IMR-90 (cell line): ENCODE data around the gene TCFL5. TPM values are rescaled to one million over a fixed set of nuclear protein-coding genes. Genes with fewer than 3 reads are reported as not detected.

Source experiments
- ATAC-seq: fragments of 200-7000 bp; cut with Tn5 transposase; 2 replicates; pipeline ENCODE4 v1.9.1; 2020; ENCODE audit warnings: low read depth, mild to moderate bottlenecking, moderate library complexity
- BruUV-seq: library from RNA; stranded (reverse); fragments of 400-500 nt; replicated peaks from 2 replicates; lab custom pipeline; 2021; lab: Mats Ljungman, UMichigan
- CTCF ChIA-PET: fragments of 300-600 bp; formaldehyde crosslinking; extraction: SDS; loops from one replicate; lab custom pipeline; 2021; ENCODE audit warnings: antibody characterized with exemption; lab: Yijun Ruan, JAX
- POLR2A ChIA-PET: fragments of 300-600 bp; sonication (Branson Sonifier 250); formaldehyde crosslinking; loops from one replicate; lab custom pipeline; 2022; ENCODE audit warnings: antibody characterized with exemption; ENCODE audit not compliant: unreplicated experiment; lab: Charles Lee
- DNase-seq: peaks from one replicate; pipeline ENCODE4 v3.0.0; 2013
- H2AFZ ChIP-seq: replicated peaks from 2 replicates; pipeline ENCODE3; 2013; ENCODE audit warnings: low read length, mild to moderate bottlenecking; ENCODE audit not compliant: poor library complexity
- H2AK5ac ChIP-seq: 2 replicates; pipeline ENCODE4 v1.6.1; 2013; ENCODE audit warnings: low read depth, low read length, inconsistent platforms
- H2AK9ac ChIP-seq: replicated peaks from 2 replicates; pipeline ENCODE3; 2013; ENCODE audit warnings: mild to moderate bottlenecking, low read depth, low read length, moderate library complexity; ENCODE audit not compliant: poor library complexity
- H2BK120ac ChIP-seq: 2 replicates; pipeline ENCODE4 v1.6.1; 2013; ENCODE audit warnings: low read depth, low read length, inconsistent platforms
- H2BK15ac ChIP-seq: 3 replicates; pipeline ENCODE4 v1.6.1; 2013; ENCODE audit warnings: low read depth, low read length, inconsistent platforms
- H2BK20ac ChIP-seq: 2 replicates; pipeline ENCODE4 v1.6.1; 2013; ENCODE audit warnings: low read depth, mild to moderate bottlenecking, inconsistent platforms, low read length, moderate library complexity
- H2BK5ac ChIP-seq: 2 replicates; pipeline ENCODE4 v1.6.1; 2013; ENCODE audit warnings: mild to moderate bottlenecking, low read depth, low read length, inconsistent platforms; ENCODE audit not compliant: poor library complexity, severe bottlenecking
- H3K14ac ChIP-seq: replicated peaks from 2 replicates; pipeline ENCODE4 v1.6.1; 2013; ENCODE audit warnings: low read depth, low read length, inconsistent platforms
- H3K18ac ChIP-seq: 2 replicates; pipeline ENCODE4 v1.6.1; 2013; ENCODE audit warnings: low read depth, low read length, control low read depth
- H3K23ac ChIP-seq: 2 replicates; pipeline ENCODE4 v1.6.1; 2013; ENCODE audit warnings: low read depth, low read length, inconsistent platforms
- H3K27ac ChIP-seq: 2 replicates; pipeline ENCODE4 v1.5.1; 2013; ENCODE audit warnings: mild to moderate bottlenecking, control low read depth, low read length; ENCODE audit not compliant: insufficient read depth
- H3K27me3 ChIP-seq: 2 replicates; pipeline ENCODE4 v1.6.1; 2013; ENCODE audit warnings: low read length; ENCODE audit not compliant: control insufficient read depth, insufficient read depth
- H3K36me3 ChIP-seq: 2 replicates; pipeline ENCODE4 v1.6.1; 2013; ENCODE audit warnings: low read length, mixed read lengths; ENCODE audit not compliant: control insufficient read depth, insufficient read depth
- H3K4ac ChIP-seq: 2 replicates; pipeline ENCODE4 v1.6.1; 2013; ENCODE audit warnings: low read depth, low read length, inconsistent platforms
- H3K4me1 ChIP-seq: 2 replicates; pipeline ENCODE4 v1.6.1; 2013; ENCODE audit warnings: low read length, mixed read lengths; ENCODE audit not compliant: control insufficient read depth, insufficient read depth
- H3K4me2 ChIP-seq: 2 replicates; pipeline ENCODE4 v1.6.1; 2013; ENCODE audit warnings: low read depth, mild to moderate bottlenecking, control low read depth, low read length, moderate library complexity
- H3K4me3 ChIP-seq: 2 replicates; pipeline ENCODE4 v1.5.1; 2013; ENCODE audit warnings: low read depth, mild to moderate bottlenecking, control low read depth, low read length, moderate library complexity; ENCODE audit not compliant: insufficient read depth
- H3K56ac ChIP-seq: 2 replicates; pipeline ENCODE4 v1.6.1; 2013; ENCODE audit warnings: low read length, inconsistent platforms; ENCODE audit not compliant: insufficient read depth; ENCODE audit errors: extremely low read depth
- H3K79me1 ChIP-seq, 2 experiments: 2 replicates each; pipeline ENCODE4 v1.6.1; 2013; ENCODE audit warnings: low read length in 2 of 2, inconsistent platforms in 1 of 2, low read depth in 1 of 2
- H3K9ac ChIP-seq: 2 replicates; pipeline ENCODE4 v1.6.1; 2013; ENCODE audit warnings: low read depth, low read length, control low read depth
- H3K9me1 ChIP-seq: 2 replicates; pipeline ENCODE4 v1.6.1; 2013; ENCODE audit warnings: low read length, inconsistent platforms; ENCODE audit not compliant: insufficient read depth
- H3K9me3 ChIP-seq: 2 replicates; pipeline ENCODE4 v1.6.1; 2013; ENCODE audit warnings: low read length; ENCODE audit not compliant: control insufficient read depth, insufficient read depth
- H4K20me1 ChIP-seq: 2 replicates; pipeline ENCODE4 v1.6.1; 2013; ENCODE audit warnings: low read length, inconsistent platforms; ENCODE audit not compliant: insufficient read depth
- H4K5ac ChIP-seq: 2 replicates; pipeline ENCODE4 v1.6.1; 2013; ENCODE audit warnings: mild to moderate bottlenecking, low read depth, low read length, control low read depth
- H4K8ac ChIP-seq, 2 experiments: 2 replicates each; pipeline ENCODE4 v1.6.1; 2013; ENCODE audit warnings: low read depth in 2 of 2, low read length in 2 of 2, control low read depth in 1 of 2, inconsistent platforms in 1 of 2
- H4K91ac ChIP-seq: 2 replicates; pipeline ENCODE4 v1.6.1; 2013; ENCODE audit warnings: low read depth, low read length, inconsistent platforms; ENCODE audit not compliant: insufficient read depth
- BHLHE40 ChIP-seq: fragments of 150-350 bp; IDR thresholded peaks from 2 replicates; pipeline ENCODE4 v1.6.1; 2016; ENCODE audit warnings: mild to moderate bottlenecking, low read depth, low read length
- CHD1 ChIP-seq: IDR thresholded peaks from 2 replicates; pipeline ENCODE4 v1.6.1; 2012; ENCODE audit warnings: low read depth, low read length, improper control_type of control experiment
- CTCF ChIP-seq: conservative IDR thresholded peaks from 2 replicates; pipeline ENCODE4 v1.5.1; 2012; ENCODE audit warnings: mild to moderate bottlenecking, low read depth, low read length, improper control_type of control experiment
- ELK1 ChIP-seq: fragments of 150-350 bp; IDR thresholded peaks from 2 replicates; pipeline ENCODE4 v1.6.1; 2016; ENCODE audit warnings: low read depth, mild to moderate bottlenecking, low read length, moderate library complexity, borderline replicate concordance
- FOS ChIP-seq: fragments of 150-350 bp; IDR thresholded peaks from 2 replicates; pipeline ENCODE4 v1.6.1; 2016; ENCODE audit warnings: low read depth, low read length
- MAFK ChIP-seq: IDR thresholded peaks from 2 replicates; pipeline ENCODE4 v1.6.1; 2012; ENCODE audit warnings: low read depth, low read length, improper control_type of control experiment
- MXI1 ChIP-seq: IDR thresholded peaks from 2 replicates; pipeline ENCODE4 v1.6.1; 2012; ENCODE audit warnings: low read depth, mild to moderate bottlenecking, low read length, moderate library complexity, borderline replicate concordance
- RAD21 ChIP-seq: IDR thresholded peaks from 2 replicates; pipeline ENCODE4 v1.6.1; 2012; ENCODE audit warnings: low read length, improper control_type of control experiment
- RCOR1 ChIP-seq: IDR thresholded peaks from 2 replicates; pipeline ENCODE4 v1.6.1; 2012; ENCODE audit warnings: mild to moderate bottlenecking, low read length, improper control_type of control experiment; ENCODE audit not compliant: insufficient replicate concordance
- WGBS, 2 experiments: methylation state at CpG; one replicate each; pipeline versions ENCODE4 v1.1.5 to v1.1.7; 2013; ENCODE audit warnings: missing lambda C conversion rate in 2 of 2; ENCODE audit not compliant: insufficient read length in 1 of 2; ENCODE audit errors: extremely low coverage in 2 of 2; 5-methylcytosine and 5-hydroxymethylcytosine counted together
- dilution Hi-C: fragments of 300-500 bp; cut with HindIII; formaldehyde crosslinking; loops from one replicate; pipeline ENCODE4 v1.14.3; 2018; ENCODE audit warnings: low sequenced_read_pairs; ENCODE audit not compliant: unreplicated experiment
- in situ Hi-C: fragments of 300-500 bp; cut with MboI; formaldehyde crosslinking; loops from 3 replicates; pipeline ENCODE4 v1.14.3; 2019; ENCODE audit warnings: low sequenced_read_pairs, inconsistent platforms, mixed read lengths
- intact Hi-C: fragments of 100-400 bp; cut with micrococcal nuclease; formaldehyde crosslinking; loops from 2 replicates; pipeline ENCODE4 v1.10.0; 2022
- polyA plus RNA-seq, 3 experiments: library from polyadenylated mRNA; depleted of rRNA; stranded (reverse); fragments of >200 nt; gene quantifications; 2 replicates each; pipeline ENCODE4 v1.2.3, GENCODE V29; 2012; ENCODE audit warnings: low replicate concordance in 1 of 3
- total RNA-seq: library from RNA; depleted of rRNA; stranded (reverse); fragments of >200 nt; gene quantifications from 2 replicates; pipeline ENCODE4 v1.2.3, GENCODE V29; 2012

TCFL5 gene
- total and polyA plus RNA-seq, 2 of the 4 experiments (the other 2 are of a cell fraction) = 6.0 to 8.2 TPM

GRCh38 chr20:62811720-62812119 is 49.9 kb downstream of the TCFL5 start:
- dilution Hi-C loops = no loop called here
- H2AFZ ChIP-seq = no peak overlapping the region
- H3K9me1 ChIP-seq = no peaks in the 10 kb centered on the region
- no peak for DNase-seq
- H3K9ac ChIP-seq = no peak overlapping the region
- H2BK120ac ChIP-seq = no peak overlapping the region
- BruUV-seq = no TSS peak
- no peak overlapping the region for H3K4ac ChIP-seq
- H2AK5ac ChIP-seq = no peak overlapping the region
- no peak for TF ChIP-seq BHLHE40
- no peak for TF ChIP-seq MXI1
- TF ChIP-seq ELK1 = no peak
- no peak for TF ChIP-seq MAFK
- TF ChIP-seq FOS = no peak
- no peak for TF ChIP-seq CTCF
- TF ChIP-seq RCOR1 = no peak
- no peak for TF ChIP-seq RAD21
- TF ChIP-seq CHD1 = no peak
- H3K9me3 ChIP-seq = no peaks in the 10 kb centered on the region
- no peak for ATAC-seq
- intact Hi-C loops = no loop called here
- POLR2A ChIA-PET = no interaction called here
- peaks cover 8% of the 10 kb centered on the region for H3K4me1 ChIP-seq
- no peak overlapping the region for H4K91ac ChIP-seq
- peaks cover 16 to 31% of the 10 kb centered on the region in 2 experiments for H3K79me1 ChIP-seq
- H3K14ac ChIP-seq = no peak overlapping the region
- peaks cover 45% of the 10 kb centered on the region for H4K20me1 ChIP-seq
- no peak overlapping the region for H2BK20ac ChIP-seq
- H2AK9ac ChIP-seq = no peak overlapping the region
- CTCF ChIA-PET = no interaction called here
- in situ Hi-C loops = no loop called here
- no peak overlapping the region for H3K56ac ChIP-seq
- H4K5ac ChIP-seq = no peak overlapping the region
- WGBS, 2 experiments = no CpG with 5 or more reads among the region's 10 CpGs
- H3K23ac ChIP-seq = no peak overlapping the region
- H3K18ac ChIP-seq = no peak overlapping the region
- no peak overlapping the region for H2BK5ac ChIP-seq
- peaks cover 13% of the 10 kb centered on the region for H3K27me3 ChIP-seq
- no peak overlapping the region for H3K27ac ChIP-seq
- no peak overlapping the region for H2BK15ac ChIP-seq
- H3K4me3 ChIP-seq = no peak overlapping the region
- H3K4me2 ChIP-seq = no peak overlapping the region
- H4K8ac ChIP-seq = no peak overlapping the region
- H3K36me3 ChIP-seq = peaks cover 48% of the 10 kb centered on the region
